ENCODE data around the gene LGMN. TPM values are rescaled to one million over a fixed set of nuclear protein-coding genes. Genes with fewer than 3 reads are reported as not detected.

Gene LGMN
- total RNA-seq, 1 donor from 2014 or later = 100 TPM

GRCh38 chr14:92686900-92687427, 61.5 kb downstream of the LGMN start:
- Histone ChIP-seq H3K4me3 (peak overlapping the region; percentile 67), H3K9me3 (replicated peaks) (no peaks in the 10 kb centered on the region), H3K27me3 (ENCODE audit: low read depth) (no peaks in the 10 kb centered on the region), H3K27ac (replicated peaks) (no peak overlapping the region), H3K4me1 (peaks cover 19% of the 10 kb centered on the region), H3K36me3 (peaks cover 18% of the 10 kb centered on the region)
- intact Hi-C loops (cut with micrococcal nuclease) = loop anchor here (10.0 kb wide), 1 partner anchor 552 kb away; no protein-coding TSS in a partner anchor
- TF ChIP-seq CTCF (IDR thresholded peaks at IDR 0.05; ENCODE audit: borderline replicate concordance) = peak; percentile 98
- peak; percentile 80 for DNase-seq

GRCh38 chr14:92686411-92686899, 62.0 kb downstream of the LGMN start:
- peaks cover 18% of the 10 kb centered on the region for H3K4me1 ChIP-seq
- no peaks in the 10 kb centered on the region for H3K27me3 ChIP-seq (ENCODE audit: low read depth)
- no peak overlapping the region for H3K27ac ChIP-seq (replicated peaks)
- H3K9me3 ChIP-seq (replicated peaks) = no peaks in the 10 kb centered on the region
- H3K36me3 ChIP-seq = peaks cover 18% of the 10 kb centered on the region
- intact Hi-C loops (cut with micrococcal nuclease) = loop anchor here (10.0 kb wide), 1 partner anchor 552 kb away; no protein-coding TSS in a partner anchor
- TF ChIP-seq CTCF (IDR thresholded peaks at IDR 0.05; ENCODE audit: borderline replicate concordance) = no peak
- H3K4me3 ChIP-seq = peak overlapping the region; percentile 67
- no peak for DNase-seq

GRCh38 chr14:92685784-92686355, 62.6 kb downstream of the LGMN start:
- H3K9me3 ChIP-seq (replicated peaks) = no peaks in the 10 kb centered on the region
- no peak overlapping the region for H3K4me3 ChIP-seq
- intact Hi-C loops (cut with micrococcal nuclease) = loop anchor here (10.0 kb wide), 1 partner anchor 551 kb away; no protein-coding TSS in a partner anchor
- H3K36me3 ChIP-seq = peaks cover 18% of the 10 kb centered on the region
- no peak overlapping the region for H3K27ac ChIP-seq (replicated peaks)
- peaks cover 24% of the 10 kb centered on the region for H3K4me1 ChIP-seq
- DNase-seq = no peak
- no peaks in the 10 kb centered on the region for H3K27me3 ChIP-seq (ENCODE audit: low read depth)
- no peak for TF ChIP-seq CTCF (IDR thresholded peaks at IDR 0.05; ENCODE audit: borderline replicate concordance)

GRCh38 chr14:92684801-92685560, 63.4 kb downstream of the LGMN start:
- DNase-seq = no peak
- Histone ChIP-seq H3K27ac (replicated peaks) (no peak overlapping the region), H3K27me3 (ENCODE audit: low read depth) (no peaks in the 10 kb centered on the region), H3K4me3 (no peak overlapping the region), H3K36me3 (peaks cover 21% of the 10 kb centered on the region), H3K9me3 (replicated peaks) (no peaks in the 10 kb centered on the region), H3K4me1 (peaks cover 28% of the 10 kb centered on the region)
- intact Hi-C loops (cut with micrococcal nuclease) = loop anchor here (10.0 kb wide), 1 partner anchor 550 kb away; no protein-coding TSS in a partner anchor
- TF ChIP-seq CTCF (IDR thresholded peaks at IDR 0.05; ENCODE audit: borderline replicate concordance) = no peak

GRCh38 chr14:92683041-92683440, 65.4 kb downstream of the LGMN start:
- Histone ChIP-seq H3K4me1 (peaks cover 26% of the 10 kb centered on the region), H3K36me3 (peaks cover 37% of the 10 kb centered on the region), H3K27ac (replicated peaks) (no peak overlapping the region), H3K4me3 (no peak overlapping the region), H3K27me3 (ENCODE audit: low read depth) (no peaks in the 10 kb centered on the region), H3K9me3 (replicated peaks) (no peaks in the 10 kb centered on the region)
- DNase-seq = no peak
- no peak for TF ChIP-seq CTCF (IDR thresholded peaks at IDR 0.05; ENCODE audit: borderline replicate concordance)
- intact Hi-C loops (cut with micrococcal nuclease) = loop anchor here (10.0 kb wide), 1 partner anchor 548 kb away; no protein-coding TSS in a partner anchor

Data from left ventricle myocardium inferior (tissue), 1 donor.